Activated CD4-positive, alpha-beta T cell treated with anti-CD3 and anti-CD28 coated beads for 48 hours (primary cell): Measurements from ENCODE around the gene GGNBP2.
"Not testable (repeated sequence)": the region's sequence is repeated elsewhere in the genome, so short reads cannot be mapped to it uniquely, and the experiment has no call there.

Experiments
- DNase-seq: peaks from one replicate; pipeline ENCODE4 v3.0.0-alpha.2; 2020

Gene GGNBP2, protein sequence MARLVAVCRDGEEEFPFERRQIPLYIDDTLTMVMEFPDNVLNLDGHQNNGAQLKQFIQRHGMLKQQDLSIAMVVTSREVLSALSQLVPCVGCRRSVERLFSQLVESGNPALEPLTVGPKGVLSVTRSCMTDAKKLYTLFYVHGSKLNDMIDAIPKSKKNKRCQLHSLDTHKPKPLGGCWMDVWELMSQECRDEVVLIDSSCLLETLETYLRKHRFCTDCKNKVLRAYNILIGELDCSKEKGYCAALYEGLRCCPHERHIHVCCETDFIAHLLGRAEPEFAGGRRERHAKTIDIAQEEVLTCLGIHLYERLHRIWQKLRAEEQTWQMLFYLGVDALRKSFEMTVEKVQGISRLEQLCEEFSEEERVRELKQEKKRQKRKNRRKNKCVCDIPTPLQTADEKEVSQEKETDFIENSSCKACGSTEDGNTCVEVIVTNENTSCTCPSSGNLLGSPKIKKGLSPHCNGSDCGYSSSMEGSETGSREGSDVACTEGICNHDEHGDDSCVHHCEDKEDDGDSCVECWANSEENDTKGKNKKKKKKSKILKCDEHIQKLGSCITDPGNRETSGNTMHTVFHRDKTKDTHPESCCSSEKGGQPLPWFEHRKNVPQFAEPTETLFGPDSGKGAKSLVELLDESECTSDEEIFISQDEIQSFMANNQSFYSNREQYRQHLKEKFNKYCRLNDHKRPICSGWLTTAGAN

GRCh38 chr17:36544307-36545076, at the start of gene GGNBP2:
Gene GGNBP2, plus strand, starts transcription at chr17:36544919. Its CDS starts 806 bp downstream, at chr17:36545725.
- DNase-seq: peak; percentile 94

- no peak for DNase-seq
Measured at GRCh38 chr17:36495076-36495578, 49.6 kb upstream of the GGNBP2 start.

- DNase-seq: no peak
Measured at GRCh38 chr17:36496018-36496789, 48.5 kb upstream of the GGNBP2 start.

DNA sequence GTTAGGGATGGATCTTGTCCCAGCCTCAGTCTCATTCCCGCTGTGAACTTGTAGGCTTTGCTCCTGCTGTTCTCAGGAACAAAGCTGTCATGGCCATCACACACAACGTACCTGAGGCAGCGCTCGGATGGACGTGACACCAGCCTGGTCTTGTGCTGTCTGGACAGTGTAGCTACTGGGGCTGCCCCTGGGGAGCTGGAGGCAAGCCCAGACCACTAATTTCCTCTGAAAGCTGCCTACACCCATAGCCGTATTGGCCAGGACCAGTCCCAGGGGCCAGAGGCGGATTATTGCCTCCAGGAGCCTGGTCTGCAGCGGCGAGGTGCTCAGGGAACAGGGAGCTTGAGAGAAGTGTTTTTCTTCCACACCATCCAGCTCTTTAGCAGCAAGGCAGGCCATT, 46.6 kb upstream of the GGNBP2 start:
- no peak for DNase-seq

- DNase-seq: no peak
Measured at GRCh38 chr17:36498560-36499300, 46.0 kb upstream of the GGNBP2 start.

DNA sequence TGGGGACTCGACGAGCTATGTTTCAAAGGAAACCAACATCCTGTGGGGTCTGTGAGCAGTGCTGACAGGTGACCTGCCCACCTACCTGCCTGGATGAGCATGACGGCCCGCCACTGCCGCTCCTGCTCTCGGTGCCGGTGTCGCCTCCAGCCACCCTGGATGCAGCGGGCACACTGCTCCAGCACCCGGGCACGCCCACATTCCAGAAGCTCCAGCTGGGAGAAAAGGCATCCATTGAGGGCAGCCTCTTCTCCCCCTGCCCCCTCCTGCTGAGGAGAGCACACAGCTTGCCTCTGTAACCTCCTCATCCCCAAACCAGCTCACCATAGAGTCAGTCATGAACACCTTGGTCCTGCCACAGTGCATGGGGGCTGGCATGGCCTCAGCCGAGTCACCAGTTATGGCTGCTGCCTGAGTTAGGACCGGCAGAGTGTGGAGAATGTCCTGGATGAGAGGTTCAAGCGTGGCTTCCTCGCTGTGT, 43.9 kb upstream of the GGNBP2 start:
- no peak for DNase-seq

- no peak for DNase-seq
Measured at GRCh38 chr17:36501351-36501750, 43.4 kb upstream of the GGNBP2 start.

DNA sequence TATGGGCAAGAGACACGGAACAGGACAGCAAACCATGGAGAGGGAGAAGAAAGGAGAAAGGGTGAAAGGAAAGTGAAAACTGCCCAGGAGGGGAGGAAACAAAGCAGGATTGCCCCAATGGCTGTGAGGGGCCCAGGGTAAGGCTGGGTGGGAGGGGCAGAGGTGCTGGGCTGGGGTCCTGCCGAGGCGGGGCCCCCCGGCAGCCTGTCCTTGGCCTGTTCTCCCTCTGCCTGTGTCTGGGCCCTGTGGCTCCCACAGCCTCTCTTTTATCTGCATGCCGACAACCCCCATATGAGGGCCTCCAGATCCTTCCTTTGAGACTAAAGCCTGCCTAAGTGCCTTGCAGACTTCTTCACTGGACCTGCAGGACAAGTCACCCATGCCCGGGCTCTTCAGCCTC, 42.8 kb upstream of the GGNBP2 start:
- DNase-seq: no peak

- no peak for DNase-seq
Measured at GRCh38 chr17:36503456-36504155, 41.1 kb upstream of the GGNBP2 start.

DNA sequence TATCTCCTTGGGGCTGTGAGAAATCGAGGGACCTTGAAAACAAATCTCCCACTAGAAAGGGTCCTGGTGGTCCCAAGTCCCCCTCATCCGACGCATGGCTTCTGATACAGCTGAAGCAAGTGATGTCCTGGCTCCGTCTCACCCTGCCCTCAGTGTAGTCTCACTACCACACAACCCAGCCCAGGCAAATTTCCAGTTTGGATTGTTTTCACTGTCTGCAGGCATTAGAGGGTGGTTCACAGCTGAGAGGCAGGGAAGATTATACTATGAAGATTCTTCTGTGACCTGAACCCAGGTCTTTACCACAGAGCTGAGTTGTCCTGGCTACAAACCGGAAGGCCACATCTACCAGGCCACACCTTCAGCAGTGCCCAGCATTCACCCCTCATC, 40.6 kb upstream of the GGNBP2 start:
- no peak for DNase-seq

- DNase-seq: no peak
Measured at GRCh38 chr17:36505171-36505570, 39.5 kb upstream of the GGNBP2 start.

GRCh38 chr17:36506249-36506826, 38.4 kb upstream of the GGNBP2 start:
- DNase-seq: no peak

GRCh38 chr17:36506831-36507230, 37.9 kb upstream of the GGNBP2 start:
- no peak for DNase-seq

DNA sequence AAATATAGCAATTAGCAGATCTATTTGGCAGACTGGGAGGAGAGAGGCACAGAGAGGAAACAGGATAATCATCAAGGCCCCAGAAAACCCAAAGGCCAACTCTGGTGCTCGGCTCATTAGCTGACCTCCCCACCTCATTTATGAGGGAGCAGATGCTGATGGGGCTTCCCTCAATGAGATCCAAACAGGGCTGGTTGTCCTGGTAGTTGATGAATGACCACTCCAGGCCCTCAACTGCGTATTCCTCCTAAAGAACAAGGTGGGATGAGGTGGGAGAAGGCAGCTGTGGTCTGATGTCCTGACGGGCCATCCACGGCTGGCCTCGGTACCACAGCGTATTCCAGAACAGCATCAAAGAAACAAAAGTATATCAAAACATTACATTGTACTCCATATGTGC, 37.5 kb upstream of the GGNBP2 start:
- DNase-seq: no peak

- not testable (repeated sequence) for DNase-seq
Measured at GRCh38 chr17:36508439-36508838, 36.3 kb upstream of the GGNBP2 start.

GRCh38 chr17:36509272-36509985, 35.3 kb upstream of the GGNBP2 start:
- DNase-seq: no peak

GRCh38 chr17:36510636-36511035, 34.1 kb upstream of the GGNBP2 start:
- DNase-seq: no peak

GRCh38 chr17:36511216-36511615, 33.5 kb upstream of the GGNBP2 start:
- no peak for DNase-seq

DNA sequence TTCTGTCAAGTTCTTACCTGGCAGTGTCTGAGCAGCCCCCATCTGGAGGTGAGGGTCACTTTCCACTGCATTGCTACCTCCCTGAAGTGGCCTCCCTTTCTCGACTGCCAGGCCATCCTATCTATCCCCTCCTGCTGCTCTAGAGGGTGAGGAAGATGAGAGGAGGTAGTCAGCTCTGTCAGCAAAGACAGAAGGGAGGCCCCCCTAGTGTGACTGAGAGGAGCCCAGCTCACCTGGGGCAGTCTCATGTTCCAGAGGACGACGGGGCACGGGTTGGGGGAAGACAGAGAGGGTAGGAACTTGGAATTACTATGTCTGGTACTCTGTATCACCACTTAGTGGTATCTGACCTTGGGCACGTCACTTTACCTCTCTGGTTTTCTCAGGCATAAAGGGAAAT, 32.1 kb upstream of the GGNBP2 start:
- no peak for DNase-seq

DNA sequence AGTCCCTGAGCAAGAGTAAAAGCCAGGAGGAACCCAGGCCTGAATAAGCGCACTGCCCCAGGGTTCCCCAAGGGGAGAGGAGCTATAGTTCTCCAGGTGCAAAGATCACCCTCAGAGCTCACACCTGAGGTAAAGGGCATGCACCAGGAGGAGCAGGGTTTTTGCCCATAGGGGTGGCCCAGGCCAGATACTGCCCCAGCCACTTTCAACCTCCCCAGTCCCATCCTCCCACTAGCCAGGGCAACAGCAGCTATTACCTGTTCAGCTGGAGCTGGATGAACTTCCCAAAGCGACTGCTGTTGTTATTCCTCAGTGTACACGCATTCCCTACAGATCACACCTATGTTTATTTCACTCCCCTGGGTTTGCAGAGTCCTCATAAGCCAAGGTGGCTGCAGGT, 29.9 kb upstream of the GGNBP2 start:
- no peak for DNase-seq
